Measurements from ENCODE around the gene DNAJC15. TPM values are rescaled to one million over a fixed set of nuclear protein-coding genes. Genes with fewer than 3 reads are reported as not detected.

Gene DNAJC15
- total and polyA plus RNA-seq, 2 of the 8 experiments (the other 6 are each of a cell fraction or from before 2014, with no cell fraction given) = 5.8 to 20.8 TPM

DNA sequence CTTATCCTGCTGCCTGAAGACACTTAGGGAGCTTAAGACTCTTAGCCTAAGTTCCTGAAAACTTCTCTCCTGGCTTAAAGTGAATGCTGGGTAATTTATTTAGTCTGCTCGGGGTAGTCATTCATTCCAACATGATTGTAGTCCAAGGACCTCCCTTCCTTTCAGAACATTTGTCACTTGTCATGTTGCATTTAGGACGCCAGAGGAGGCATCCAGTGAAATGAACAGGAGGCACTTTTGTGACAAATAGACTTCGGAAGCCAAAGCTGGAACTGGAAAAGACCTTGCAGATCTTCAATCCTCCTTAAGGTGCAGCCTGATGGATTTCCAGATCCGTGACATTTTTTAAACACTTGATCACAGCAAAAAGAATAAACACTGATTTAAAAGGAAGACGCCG, 95.1 kb downstream of the DNAJC15 start:
- Histone ChIP-seq H3K18ac (ENCODE audit: extremely low read depth, low read length) (no peak overlapping the region), H3K14ac (ENCODE audit: insufficient read length) (no peak overlapping the region), H4K8ac (ENCODE audit: extremely low read depth, insufficient read depth, low read length) (no peak overlapping the region), H3K9me3 (ENCODE audit: insufficient read depth in 2 of 2, low read depth in 1 of 2, low read length in 1 of 2) (no peaks in the 10 kb centered on the region), H3K79me2 (ENCODE audit: control insufficient read depth in 1 of 2, insufficient read depth in 2 of 2, low read length in 2 of 2) (no peaks in the 10 kb centered on the region), H4K91ac (replicated peaks; ENCODE audit: insufficient read length, low read length) (no peak overlapping the region), H3K56ac (replicated peaks; ENCODE audit: insufficient read length, low read depth, low read length) (no peak overlapping the region), H2BK20ac (ENCODE audit: low read length) (no peak overlapping the region), H3K4me1 (replicated peaks in 1 of 4; ENCODE audit: control insufficient read depth in 3 of 4, insufficient read depth in 4 of 4, low read length in 3 of 4) (peaks cover 0 to 2% (median 0%) of the 10 kb centered on the region in 4 experiments; a peak in 1 of 7 replicates), H4K20me1 (replicated peaks in 1 of 2; ENCODE audit: control insufficient read depth in 1 of 2, insufficient read depth in 2 of 2, low read length in 2 of 2) (no peaks in the 10 kb centered on the region), H3K4ac (replicated peaks; ENCODE audit: insufficient read length, low read depth, low read length) (no peak overlapping the region), H2BK12ac (ENCODE audit: low read depth, low read length) (no peak overlapping the region), H2AFZ (ENCODE audit: low read length) (no peak overlapping the region), H3K23ac (ENCODE audit: insufficient read length) (no peak overlapping the region), H4K5ac (ENCODE audit: insufficient read length, low read depth, low read length) (no peak overlapping the region), H3K36me3 (ENCODE audit: control insufficient read depth in 2 of 4, insufficient read depth in 4 of 4, low read length in 3 of 4) (no peaks in the 10 kb centered on the region), H3K79me1 (ENCODE audit: low read depth, low read length) (no peaks in the 10 kb centered on the region), H2AK5ac (ENCODE audit: low read depth, low read length) (no peak overlapping the region), H3K4me2 (ENCODE audit: insufficient read depth in 1 of 2, low read depth in 2 of 2, low read length in 2 of 2) (no peak overlapping the region), H3K4me3 (ENCODE audit: extremely low read depth in 1 of 4, insufficient read depth in 2 of 4, low read depth in 3 of 4, low read length in 4 of 4) (no peak overlapping the region), H2BK5ac (ENCODE audit: low read depth, low read length) (no peak overlapping the region), H3K27me3 (replicated peaks in 1 of 4; ENCODE audit: control insufficient read depth in 3 of 4, extremely low read depth in 1 of 4, insufficient read depth in 3 of 4, low read length in 3 of 4) (no peaks in the 10 kb centered on the region), H2BK120ac (replicated peaks; ENCODE audit: low read depth, low read length) (no peak overlapping the region), H2BK15ac (ENCODE audit: low read length) (no peak overlapping the region), H3K27ac (ENCODE audit: low read depth, low read length) (no peak overlapping the region), H3K23me2 (ENCODE audit: low read depth, low read length) (no peaks in the 10 kb centered on the region), H3K9ac (replicated peaks in 1 of 4; ENCODE audit: extremely low read depth in 1 of 4, low read depth in 3 of 4, low read length in 3 of 4) (no peak overlapping the region)
- FAIRE-seq (no peak), DNase-seq (ENCODE audit: low read depth in 1 of 2, low spot score in 2 of 2) (no peak)
- POLR2A ChIA-PET (ENCODE audit: partially characterized antibody) = no interaction called here
- CTCF ChIA-PET (ENCODE audit: partially characterized antibody) = no interaction called here
- WGBS, 2 experiments (ENCODE audit: extremely low coverage in 1 of 2, insufficient coverage in 1 of 2, insufficient read length in 1 of 2, insufficient replicate concordance in 2 of 2, low coverage in 1 of 2, low lambda C conversion rate in 2 of 2, missing lambda C conversion rate in 1 of 2) = 87% methylated on average over 6 of the region's 6 CpGs; no CpG with 5 or more reads in 1 of the 2 experiments
- TF ChIP-seq TAF1 (IDR thresholded peaks at IDR 0.05; ENCODE audit: low read depth, low read length) = no peak
- no peak for TF ChIP-seq SIX5 (IDR thresholded peaks at IDR 0.05; ENCODE audit: low read depth, low read length)
- no peak for TF ChIP-seq POLR2AphosphoS5 (IDR thresholded peaks at IDR 0.05; ENCODE audit: low read depth, low read length)
- no peak for TF ChIP-seq SP2 (IDR thresholded peaks at IDR 0.05; ENCODE audit: low read length)
